K562 (cell line): ENCODE results near the gene ERCC2. TPM values are rescaled to one million over a fixed set of nuclear protein-coding genes. Genes with fewer than 3 reads are reported as not detected.

ENCODE experiments used
- CHAMP1 ChIP-seq: fragments of 450-650 bp; IDR thresholded peaks from 2 replicates; pipeline ENCODE4 v1.6.1; 2016; ENCODE audit warnings: mild to moderate bottlenecking
- CREB3 ChIP-seq: fragments of 450-650 bp; conservative IDR thresholded peaks from 2 replicates; pipeline ENCODE4 v1.6.1; 2016; ENCODE audit warnings: missing genetic modification characterization, low read depth, mild to moderate bottlenecking, missing compliant biosample characterization, moderate library complexity
- FOXP4 ChIP-seq: sonication (generic); formaldehyde crosslinking; IDR thresholded peaks from 2 replicates; pipeline ENCODE4 v1.8.0; 2022; ENCODE audit warnings: mild to moderate bottlenecking, missing genetic modification reagents, borderline replicate concordance
- NCOA6 ChIP-seq: fragments of 450-650 bp; IDR thresholded peaks from 2 replicates; pipeline ENCODE4 v1.6.1; 2017; ENCODE audit warnings: mild to moderate bottlenecking
- NONO ChIP-seq, 2 experiments: fragments of 200-400 bp in 1 of 2; fragments of 450-650 bp in 1 of 2; formaldehyde crosslinking in 1 of 2; IDR thresholded peaks; 2 replicates each; pipeline ENCODE4 v1.6.1; 2017; ENCODE audit warnings: low read depth in 2 of 2, mild to moderate bottlenecking in 2 of 2, moderate library complexity in 2 of 2, low read length in 1 of 2
- PBX2 ChIP-seq, 2 experiments: IDR thresholded peaks in 1 of 2; conservative IDR thresholded peaks in 1 of 2; 2 replicates each; pipeline ENCODE4 v1.6.1; 2016; ENCODE audit warnings: low read depth in 2 of 2, mild to moderate bottlenecking in 1 of 2, missing compliant biosample characterization in 1 of 2, missing genetic modification characterization in 1 of 2, moderate library complexity in 1 of 2
- THAP12 ChIP-seq: fragments of 250-450 bp; sonication (Bioruptor Pico); IDR thresholded peaks from 2 replicates; pipeline ENCODE4 v1.9.0; 2021; ENCODE audit warnings: mild to moderate bottlenecking, inconsistent platforms
- ZFPM2 ChIP-seq: fragments of 250-450 bp; sonication (Bioruptor Pico); IDR thresholded peaks from 2 replicates; pipeline ENCODE4 v1.5.1; 2022; ENCODE audit warnings: mild to moderate bottlenecking
- ZNF707 ChIP-seq: fragments of 250-450 bp; sonication (Bioruptor Pico); conservative IDR thresholded peaks from 2 replicates; pipeline ENCODE4 v1.8.0; 2022; ENCODE audit warnings: inconsistent platforms, mild to moderate bottlenecking, moderate library complexity
- polyA plus RNA-seq, 8 experiments: library from polyadenylated mRNA; depleted of rRNA in 4 of 8; stranded (reverse) in 5 of 8; unstranded in 3 of 8; fragments of >200 nt; fragmentation: Nextera tagmentation in 2 of 8; fragmentation: Illumina TruSeq in 1 of 8; extraction: Ambion mirVana in 2 of 8; extraction: Trizol in 1 of 8; gene quantifications; 2 replicates each; pipeline versions ENCODE4 v1.2.1 to v1.2.3, GENCODE V29; 2011 to 2014; ENCODE audit warnings: inconsistent platforms in 1 of 8, missing spikeins in 1 of 8
- total RNA-seq, 7 experiments: library from RNA; depleted of rRNA in 6 of 7; stranded (reverse); fragments of >200 nt in 6 of 7; fragmentation: Illumina TruSeq in 2 of 7; extraction: Trizol in 2 of 7; gene quantifications; 2 replicates each; pipeline versions ENCODE4 v1.2.1 to v1.2.3, GENCODE V29; 2011 to 2021; ENCODE audit warnings: low replicate concordance in 1 of 7

The ERCC2 gene
- total and polyA plus RNA-seq, 9 of the 15 experiments (the other 6 are each of a cell fraction or from before 2014, with no cell fraction given), result 2.2 to 55.9 (median 23.4) TPM

GRCh38 chr19:45405435-45406225 lies 35.3 kb upstream of the ERCC2 start (continued):
- TF ChIP-seq CHAMP1 (no peak), THAP12 (peak; percentile 42; the same call in 1 of the 2 replicates), ZFPM2 (CRISPR knock-in tag) (0 out of 2 replicates have a peak, but pooled peaks have one; percentile 53), FOXP4 (CRISPR knock-in tag) (no peak), NCOA6 (no peak), NONO (IDR thresholded peaks at IDR 0.05; ENCODE audit: low read depth in 2 of 2, low read length in 1 of 2) (no peak), ZNF707 (CRISPR knock-in tag) (no peak), CREB3 (tag) (peak; percentile 71; the same call in 1 of the 2 replicates), PBX2 (CRISPR knock-in tag; IDR thresholded peaks at IDR 0.05; ENCODE audit: low read depth) (no peak), PBX2 (tag; conservative IDR thresholded peaks at IDR 0.05; ENCODE audit: low read depth) (no peak)
